OCI-LY1 (cell line): ENCODE data around the gene CHST13.

Experiments
- EZH2 ChIP-seq: fragments of 200-600 bp; sonication (generic), shearing (Covaris generic); IDR thresholded peaks from 2 replicates; pipeline ENCODE4 v1.8.0; 2017; ENCODE audit warnings: borderline replicate concordance, mixed run types, mild to moderate bottlenecking, antibody characterized with exemption, low read length, moderate library complexity, mixed read lengths
- TF ChIP-seq, protein P1 (sequence below): fragments of 200-600 bp; sonication (generic), shearing (Covaris generic); IDR thresholded peaks from 2 replicates; pipeline ENCODE4 v1.5.1; 2017; ENCODE audit warnings: mild to moderate bottlenecking, antibody characterized with exemption, low read length, moderate library complexity, mixed read lengths

DNA sequence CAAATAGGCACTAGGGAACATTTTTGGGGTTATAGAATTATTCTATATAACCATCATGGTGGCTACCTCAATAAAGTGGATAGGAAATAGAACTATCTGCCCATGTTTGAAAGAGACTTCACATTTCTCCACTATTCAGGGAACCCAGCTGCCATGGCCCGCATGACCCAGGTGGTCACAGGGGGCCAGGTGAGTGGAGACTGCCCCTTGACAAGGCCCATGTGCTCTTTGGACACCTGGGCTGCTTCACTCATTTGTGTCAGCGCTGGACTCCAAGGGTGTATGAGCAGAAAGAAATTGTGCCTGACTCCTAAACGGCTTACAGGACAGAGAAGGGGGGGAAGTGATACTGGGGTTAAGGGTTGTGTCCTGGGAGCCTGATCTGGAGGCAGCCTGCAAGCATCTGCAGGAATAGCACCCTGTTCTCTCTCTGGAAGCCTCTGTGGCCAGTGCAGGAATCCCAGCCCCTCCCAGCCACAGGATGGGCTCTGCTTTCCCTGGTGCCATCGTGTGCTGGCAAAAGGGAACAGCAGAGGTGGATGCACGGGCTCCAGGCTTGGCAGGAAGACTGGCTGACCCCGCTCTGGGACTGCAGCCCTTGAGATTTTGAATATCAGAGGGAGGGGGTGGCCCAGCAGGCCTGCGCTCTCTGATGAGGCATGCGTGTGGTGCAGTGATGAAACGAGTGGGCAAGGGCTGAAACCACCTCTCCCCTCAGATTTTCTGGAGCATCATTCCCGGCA, 43.9 kb downstream of the CHST13 start:
- TF ChIP-seq, protein P1, sequence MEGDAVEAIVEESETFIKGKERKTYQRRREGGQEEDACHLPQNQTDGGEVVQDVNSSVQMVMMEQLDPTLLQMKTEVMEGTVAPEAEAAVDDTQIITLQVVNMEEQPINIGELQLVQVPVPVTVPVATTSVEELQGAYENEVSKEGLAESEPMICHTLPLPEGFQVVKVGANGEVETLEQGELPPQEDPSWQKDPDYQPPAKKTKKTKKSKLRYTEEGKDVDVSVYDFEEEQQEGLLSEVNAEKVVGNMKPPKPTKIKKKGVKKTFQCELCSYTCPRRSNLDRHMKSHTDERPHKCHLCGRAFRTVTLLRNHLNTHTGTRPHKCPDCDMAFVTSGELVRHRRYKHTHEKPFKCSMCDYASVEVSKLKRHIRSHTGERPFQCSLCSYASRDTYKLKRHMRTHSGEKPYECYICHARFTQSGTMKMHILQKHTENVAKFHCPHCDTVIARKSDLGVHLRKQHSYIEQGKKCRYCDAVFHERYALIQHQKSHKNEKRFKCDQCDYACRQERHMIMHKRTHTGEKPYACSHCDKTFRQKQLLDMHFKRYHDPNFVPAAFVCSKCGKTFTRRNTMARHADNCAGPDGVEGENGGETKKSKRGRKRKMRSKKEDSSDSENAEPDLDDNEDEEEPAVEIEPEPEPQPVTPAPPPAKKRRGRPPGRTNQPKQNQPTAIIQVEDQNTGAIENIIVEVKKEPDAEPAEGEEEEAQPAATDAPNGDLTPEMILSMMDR, result no peak
- TF ChIP-seq EZH2, result no peak
